Measurements from ENCODE around the gene ABLIM2. TPM values are rescaled to one million over a fixed set of nuclear protein-coding genes. Genes with fewer than 3 reads are reported as not detected.

The ABLIM2 gene
- total RNA-seq, 6 experiments from 2014 or later = 0.14 TPM; not detected in 5

GRCh38 chr4:8180310-8181093 lies 21.9 kb upstream of the ABLIM2 start:
- Mint-ChIP-seq H3K36me3 (ENCODE audit: low read depth) (no peaks in the 10 kb centered on the region), H3K27ac (no peak overlapping the region), H3K9me3 (no peaks in the 10 kb centered on the region), H3K4me1 (ENCODE audit: low read depth) (peaks cover 23% of the 10 kb centered on the region), H3K4me3 (no peak overlapping the region), H3K27me3 (ENCODE audit: insufficient read depth) (peaks cover 12% of the 10 kb centered on the region)
- DNase-seq = no peak
- TF ChIP-seq CTCF (IDR thresholded peaks at IDR 0.05) = no peak

GRCh38 chr4:8179771-8180170 lies 21.2 kb upstream of the ABLIM2 start:
- no peak overlapping the region for H3K4me3 Mint-ChIP-seq
- peaks cover 16% of the 10 kb centered on the region for H3K27me3 Mint-ChIP-seq (ENCODE audit: insufficient read depth)
- no peak for DNase-seq
- H3K27ac Mint-ChIP-seq = no peak overlapping the region
- peaks cover 15% of the 10 kb centered on the region for H3K4me1 Mint-ChIP-seq (ENCODE audit: low read depth)
- no peak for TF ChIP-seq CTCF (IDR thresholded peaks at IDR 0.05)
- H3K9me3 Mint-ChIP-seq = no peaks in the 10 kb centered on the region
- no peaks in the 10 kb centered on the region for H3K36me3 Mint-ChIP-seq (ENCODE audit: low read depth)

GRCh38 chr4:8179074-8179473 lies 20.5 kb upstream of the ABLIM2 start:
- no peak for TF ChIP-seq CTCF (IDR thresholded peaks at IDR 0.05)
- DNase-seq = no peak
- peaks cover 16% of the 10 kb centered on the region for H3K27me3 Mint-ChIP-seq (ENCODE audit: insufficient read depth)
- H3K27ac Mint-ChIP-seq = no peak overlapping the region
- H3K4me1 Mint-ChIP-seq (ENCODE audit: low read depth) = peaks cover 12% of the 10 kb centered on the region
- H3K36me3 Mint-ChIP-seq (ENCODE audit: low read depth) = no peaks in the 10 kb centered on the region
- no peaks in the 10 kb centered on the region for H3K9me3 Mint-ChIP-seq
- H3K4me3 Mint-ChIP-seq = no peak overlapping the region

GRCh38 chr4:8177956-8178355 lies 19.3 kb upstream of the ABLIM2 start:
- no peaks in the 10 kb centered on the region for H3K9me3 Mint-ChIP-seq
- TF ChIP-seq CTCF (IDR thresholded peaks at IDR 0.05) = no peak
- H3K27me3 Mint-ChIP-seq (ENCODE audit: insufficient read depth) = peaks cover 20% of the 10 kb centered on the region
- H3K36me3 Mint-ChIP-seq (ENCODE audit: low read depth) = no peaks in the 10 kb centered on the region
- no peak overlapping the region for H3K27ac Mint-ChIP-seq
- peaks cover under 1% of the 10 kb centered on the region for H3K4me1 Mint-ChIP-seq (ENCODE audit: low read depth)
- DNase-seq = no peak
- no peak overlapping the region for H3K4me3 Mint-ChIP-seq

- DNase-seq = no peak
- Mint-ChIP-seq H3K9me3 (no peaks in the 10 kb centered on the region), H3K4me1 (ENCODE audit: low read depth) (no peaks in the 10 kb centered on the region), H3K27ac (no peak overlapping the region), H3K27me3 (ENCODE audit: insufficient read depth) (peaks cover 24% of the 10 kb centered on the region), H3K36me3 (ENCODE audit: low read depth) (no peaks in the 10 kb centered on the region), H3K4me3 (no peak overlapping the region)
- no peak for TF ChIP-seq CTCF (IDR thresholded peaks at IDR 0.05)
Observed at GRCh38 chr4:8177552-8177951, 18.9 kb upstream of the ABLIM2 start.
